HepG2 (cell line): ENCODE results near the gene NEGR1. TPM values are rescaled to one million over a fixed set of nuclear protein-coding genes. Genes with fewer than 3 reads are reported as not detected.

Experiments used
- ATAC-seq: fragments of 200-7000 bp; cut with Tn5 transposase; 3 replicates; pipeline ENCODE4 v1.9.1; 2020; ENCODE audit warnings: mild to moderate bottlenecking, moderate library complexity
- BruUV-seq: library from RNA; stranded (reverse); fragments of 400-500 nt; replicated peaks from 2 replicates; lab custom pipeline; 2021; lab: Mats Ljungman, UMichigan
- CTCF ChIA-PET: fragments of 300-600 bp; formaldehyde crosslinking; extraction: SDS; loops from one replicate; lab custom pipeline; 2021; ENCODE audit warnings: low total read pairs, inconsistent platforms, low intra/inter-chr PET ratio; lab: Yijun Ruan, JAX
- POLR2A ChIA-PET: fragments of 350-600 bp; sonication (Branson Sonifier 250); formaldehyde crosslinking; loops from one replicate; lab custom pipeline; 2020; ENCODE audit warnings: antibody characterized with exemption, inconsistent platforms; lab: Yijun Ruan, JAX
- DNase-seq: peaks from one replicate; pipeline ENCODE4 v3.0.0-alpha.2; 2015; ENCODE audit warnings: low spot score
- FAIRE-seq: peaks from 3 replicates; lab custom pipeline; 2011; peaks lifted over from hg19 to GRCh38; lab: Jason Lieb, UNC
- H2AFZ ChIP-seq: one replicate; pipeline ENCODE4 v1.6.1; 2011; ENCODE audit warnings: low read length, inconsistent platforms
- H3K27ac ChIP-seq: fragments of 300-600 bp; 3 replicates; pipeline ENCODE4 v1.8.0; 2011; ENCODE audit warnings: mixed run types, mild to moderate bottlenecking, mixed read lengths, low read length, inconsistent platforms; ENCODE audit not compliant: insufficient read depth; ENCODE audit errors: extremely low read length
- H3K27me3 ChIP-seq, 2 experiments: fragments of 200-600 bp in 1 of 2; 2 replicates in 1 of 2; 3 replicates in 1 of 2; pipeline versions ENCODE4 v1.6.0 to v1.8.0; 2011; ENCODE audit warnings: low read length in 2 of 2, mild to moderate bottlenecking in 2 of 2, moderate library complexity in 2 of 2, inconsistent platforms in 1 of 2; ENCODE audit not compliant: insufficient read depth in 2 of 2, control insufficient read depth in 1 of 2
- H3K36me3 ChIP-seq, 2 experiments: fragments of 200-600 bp in 1 of 2; replicated peaks in 1 of 2; 2 replicates in 1 of 2; 3 replicates in 1 of 2; pipeline versions ENCODE4 v1.5.1 to v1.8.0; 2011; ENCODE audit warnings: low read length in 2 of 2, inconsistent platforms in 1 of 2; ENCODE audit not compliant: insufficient read depth in 2 of 2, control insufficient read depth in 1 of 2
- H3K4me1 ChIP-seq: 2 replicates; pipeline ENCODE4 v1.5.1; 2012; ENCODE audit warnings: low read length, inconsistent platforms; ENCODE audit not compliant: insufficient read depth
- H3K4me2 ChIP-seq: 2 replicates; pipeline ENCODE4 v1.6.0; 2011; ENCODE audit warnings: low read depth, low read length, inconsistent platforms
- H3K4me3 ChIP-seq, 3 experiments: fragments of 200-600 bp in 1 of 3; sonication (generic), shearing (Covaris generic) in 1 of 3; replicated peaks in 1 of 3; 2 replicates each; pipeline ENCODE4 v1.5.1; 2011 to 2016; ENCODE audit warnings: low read length in 3 of 3, inconsistent platforms in 2 of 3, low read depth in 2 of 3, mild to moderate bottlenecking in 2 of 3, control low read depth in 1 of 3, mixed read lengths in 1 of 3; ENCODE audit not compliant: insufficient read depth in 1 of 3
- H3K79me2 ChIP-seq: one replicate; pipeline ENCODE4 v1.6.1; 2011; ENCODE audit warnings: low read length, inconsistent platforms; ENCODE audit not compliant: insufficient read depth
- H3K9ac ChIP-seq: 2 replicates; pipeline ENCODE4 v1.6.0; 2011; ENCODE audit warnings: mild to moderate bottlenecking, low read depth, low read length, inconsistent platforms; ENCODE audit not compliant: insufficient read depth
- H3K9me3 ChIP-seq: 2 replicates; pipeline ENCODE4 v1.5.1; 2012; ENCODE audit warnings: mild to moderate bottlenecking, low read length
- H4K20me1 ChIP-seq: 2 replicates; pipeline ENCODE4 v1.6.0; 2011; ENCODE audit warnings: inconsistent platforms, mild to moderate bottlenecking, low read length, moderate library complexity; ENCODE audit not compliant: insufficient read depth
- BORCS8-MEF2B ChIP-seq: sonication (generic); formaldehyde crosslinking; IDR thresholded peaks from 2 replicates; pipeline ENCODE4 v1.8.0; 2022; ENCODE audit warnings: mild to moderate bottlenecking, missing genetic modification reagents
- HIC2 ChIP-seq: sonication (generic); formaldehyde crosslinking; IDR thresholded peaks from 2 replicates; pipeline ENCODE4 v1.9.0; 2022; ENCODE audit warnings: low read depth, missing genetic modification reagents
- KAT8 ChIP-seq: IDR thresholded peaks from 2 replicates; pipeline ENCODE4 v1.6.1; 2016; ENCODE audit warnings: missing genetic modification reagents, missing compliant biosample characterization
- NR3C1 ChIP-seq: sonication (generic); formaldehyde crosslinking; IDR thresholded peaks from 2 replicates; pipeline ENCODE4 v1.4.0; 2020; ENCODE audit warnings: missing genetic modification reagents
- RCOR2 ChIP-seq: IDR thresholded peaks from 2 replicates; pipeline ENCODE4 v1.6.1; 2016; ENCODE audit warnings: missing biosample characterization, missing genetic modification reagents
- ZSCAN20 ChIP-seq: sonication (generic); formaldehyde crosslinking; IDR thresholded peaks from 2 replicates; pipeline ENCODE4 v1.4.0; 2020; ENCODE audit warnings: missing genetic modification reagents, mild to moderate bottlenecking, borderline replicate concordance
- WGBS: methylation state at CpG from one replicate; pipeline ENCODE4 v1.1.6; 2017; ENCODE audit warnings: low lambda C conversion rate; 5-methylcytosine and 5-hydroxymethylcytosine counted together
- in situ Hi-C: cut with HindIII; loops from 2 replicates; pipeline ENCODE4 v1.10.0; 2017; ENCODE audit warnings: low pct_unique_long_range_greater_than_20kb; ENCODE audit not compliant: extremely low pct_ligation_motif_present
- intact Hi-C: fragments of 100-400 bp; cut with micrococcal nuclease; formaldehyde crosslinking; loops from one replicate; pipeline ENCODE4 v1.10.0; 2022; ENCODE audit not compliant: unreplicated experiment
- polyA plus RNA-seq, 8 experiments: library from polyadenylated mRNA; depleted of rRNA in 3 of 8; stranded (reverse) in 7 of 8; unstranded in 1 of 8; fragments of >200 nt; fragmentation: Illumina TruSeq in 4 of 8; extraction: Trizol in 4 of 8; gene quantifications; 2 replicates each; pipeline versions ENCODE4 v1.2.1 to v1.2.3, GENCODE V29; 2011 to 2016; ENCODE audit warnings: low read depth in 4 of 8, missing spikeins in 1 of 8, mixed read lengths in 1 of 8; ENCODE audit not compliant: insufficient read depth in 1 of 8
- total RNA-seq, 5 experiments: library from RNA; depleted of rRNA; stranded (reverse); fragments of >200 nt; fragmentation: Illumina TruSeq; extraction: Trizol; gene quantifications; 2 replicates each; pipeline ENCODE4 v1.2.3, GENCODE V29; 2016; ENCODE audit warnings: low read depth in 1 of 5
- TF ChIP-seq, protein P1 (sequence below): sonication (generic); formaldehyde crosslinking; IDR thresholded peaks from 2 replicates; pipeline ENCODE4 v1.4.0; 2020; ENCODE audit warnings: missing genetic modification reagents, borderline replicate concordance
- TF ChIP-seq, protein P2 (sequence below): sonication (generic); formaldehyde crosslinking; IDR thresholded peaks from 2 replicates; pipeline ENCODE4 v1.4.0; 2020; ENCODE audit warnings: missing genetic modification reagents

NEGR1 gene
- total and polyA plus RNA-seq, 2 of the 13 experiments (the other 11 are each of a cell fraction or from before 2014, with no cell fraction given): not detected

DNA sequence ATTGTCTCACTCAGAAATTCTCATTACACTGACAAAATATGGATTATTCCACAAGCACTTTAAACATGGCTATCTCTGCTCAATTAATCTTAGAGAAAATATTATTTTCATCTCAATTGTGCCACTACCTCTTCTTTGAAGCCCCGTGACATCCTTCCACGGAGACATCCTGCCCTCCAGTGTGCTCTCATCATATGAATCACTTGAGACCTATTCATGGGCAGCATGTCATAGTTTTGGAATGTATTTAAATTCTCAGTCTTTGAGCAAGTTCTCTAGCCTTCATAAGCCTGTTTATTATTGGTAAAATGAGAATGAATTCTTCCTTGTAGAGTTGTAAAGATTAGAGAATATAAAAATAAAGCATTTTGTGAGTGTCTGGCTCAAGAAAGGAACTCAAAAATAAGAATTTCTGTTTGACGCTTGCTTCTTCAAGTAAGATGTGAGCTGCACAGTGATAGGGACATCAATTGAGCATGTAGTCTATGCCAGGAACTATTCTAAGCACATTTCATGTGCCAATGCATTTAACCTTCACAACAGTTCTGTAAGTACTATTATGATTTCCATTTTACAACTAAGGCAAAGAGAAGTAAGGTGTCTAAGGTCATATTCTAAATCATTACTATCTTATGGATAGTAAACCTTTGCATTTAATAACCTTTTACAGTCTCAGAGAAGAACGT lies 644.1 kb downstream of the NEGR1 start (continued):
- TF ChIP-seq BORCS8-MEF2B (CRISPR knock-in tag): no peak
- TF ChIP-seq, protein P1, sequence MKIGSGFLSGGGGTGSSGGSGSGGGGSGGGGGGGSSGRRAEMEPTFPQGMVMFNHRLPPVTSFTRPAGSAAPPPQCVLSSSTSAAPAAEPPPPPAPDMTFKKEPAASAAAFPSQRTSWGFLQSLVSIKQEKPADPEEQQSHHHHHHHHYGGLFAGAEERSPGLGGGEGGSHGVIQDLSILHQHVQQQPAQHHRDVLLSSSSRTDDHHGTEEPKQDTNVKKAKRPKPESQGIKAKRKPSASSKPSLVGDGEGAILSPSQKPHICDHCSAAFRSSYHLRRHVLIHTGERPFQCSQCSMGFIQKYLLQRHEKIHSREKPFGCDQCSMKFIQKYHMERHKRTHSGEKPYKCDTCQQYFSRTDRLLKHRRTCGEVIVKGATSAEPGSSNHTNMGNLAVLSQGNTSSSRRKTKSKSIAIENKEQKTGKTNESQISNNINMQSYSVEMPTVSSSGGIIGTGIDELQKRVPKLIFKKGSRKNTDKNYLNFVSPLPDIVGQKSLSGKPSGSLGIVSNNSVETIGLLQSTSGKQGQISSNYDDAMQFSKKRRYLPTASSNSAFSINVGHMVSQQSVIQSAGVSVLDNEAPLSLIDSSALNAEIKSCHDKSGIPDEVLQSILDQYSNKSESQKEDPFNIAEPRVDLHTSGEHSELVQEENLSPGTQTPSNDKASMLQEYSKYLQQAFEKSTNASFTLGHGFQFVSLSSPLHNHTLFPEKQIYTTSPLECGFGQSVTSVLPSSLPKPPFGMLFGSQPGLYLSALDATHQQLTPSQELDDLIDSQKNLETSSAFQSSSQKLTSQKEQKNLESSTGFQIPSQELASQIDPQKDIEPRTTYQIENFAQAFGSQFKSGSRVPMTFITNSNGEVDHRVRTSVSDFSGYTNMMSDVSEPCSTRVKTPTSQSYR: no peak

DNA sequence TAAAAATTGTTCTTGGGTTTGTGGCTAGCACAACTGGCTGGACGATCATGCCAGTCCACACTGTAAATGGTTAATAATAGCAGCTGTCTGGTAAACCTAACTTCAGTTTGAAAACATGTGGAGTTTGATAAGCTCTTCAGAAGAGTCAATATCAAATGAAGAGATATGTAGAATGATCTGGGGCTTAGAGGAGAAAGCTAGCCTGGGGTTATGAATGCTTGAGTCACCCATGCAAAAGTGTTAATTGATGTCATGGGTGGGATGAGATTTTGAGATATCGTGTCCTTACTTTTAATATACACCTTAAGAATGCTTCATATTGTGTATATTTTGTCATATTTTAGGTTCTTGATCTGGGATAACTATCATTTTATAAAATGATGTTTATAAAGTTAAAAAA lies 646.8 kb downstream of the NEGR1 start:
- no peak overlapping the region for H3K4me3 ChIP-seq
- H3K9ac ChIP-seq: no peak overlapping the region
- CTCF ChIA-PET: no interaction called here
- TF ChIP-seq, protein P2, sequence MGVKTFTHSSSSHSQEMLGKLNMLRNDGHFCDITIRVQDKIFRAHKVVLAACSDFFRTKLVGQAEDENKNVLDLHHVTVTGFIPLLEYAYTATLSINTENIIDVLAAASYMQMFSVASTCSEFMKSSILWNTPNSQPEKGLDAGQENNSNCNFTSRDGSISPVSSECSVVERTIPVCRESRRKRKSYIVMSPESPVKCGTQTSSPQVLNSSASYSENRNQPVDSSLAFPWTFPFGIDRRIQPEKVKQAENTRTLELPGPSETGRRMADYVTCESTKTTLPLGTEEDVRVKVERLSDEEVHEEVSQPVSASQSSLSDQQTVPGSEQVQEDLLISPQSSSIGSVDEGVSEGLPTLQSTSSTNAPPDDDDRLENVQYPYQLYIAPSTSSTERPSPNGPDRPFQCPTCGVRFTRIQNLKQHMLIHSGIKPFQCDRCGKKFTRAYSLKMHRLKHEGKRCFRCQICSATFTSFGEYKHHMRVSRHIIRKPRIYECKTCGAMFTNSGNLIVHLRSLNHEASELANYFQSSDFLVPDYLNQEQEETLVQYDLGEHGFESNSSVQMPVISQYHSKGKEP: no peak
- no peak for TF ChIP-seq KAT8
- TF ChIP-seq NR3C1: no peak
- TF ChIP-seq ZSCAN20 (CRISPR knock-in tag): no peak
- TF ChIP-seq HIC2 (CRISPR knock-in tag): no peak
- TF ChIP-seq RCOR2: no peak
- intact Hi-C loops: no loop called here
- no peak overlapping the region for H3K27ac ChIP-seq
- FAIRE-seq (no peak), ATAC-seq (no peak), DNase-seq (no peak)
- H4K20me1 ChIP-seq: no peaks in the 10 kb centered on the region
- no peaks in the 10 kb centered on the region for H3K4me1 ChIP-seq
- in situ Hi-C loops: no loop called here
- POLR2A ChIA-PET: no interaction called here
- H3K27me3 ChIP-seq: no peaks in the 10 kb centered on the region
- WGBS: 2% methylated on average over 2 of the region's 2 CpGs
- peaks cover 23% of the 10 kb centered on the region for H3K9me3 ChIP-seq
- H3K36me3 ChIP-seq: no peaks in the 10 kb centered on the region
- BruUV-seq: no TSS peak
- no peak overlapping the region for H3K4me2 ChIP-seq
- H3K79me2 ChIP-seq: no peaks in the 10 kb centered on the region
- H2AFZ ChIP-seq: no peak overlapping the region
